Measurements from ENCODE around the gene ZNRF1. TPM values are rescaled to one million over a fixed set of nuclear protein-coding genes. Genes with fewer than 3 reads are reported as not detected.

The ZNRF1 gene
- total RNA-seq, 1 donor from 2014 or later: 19.5 TPM

DNA sequence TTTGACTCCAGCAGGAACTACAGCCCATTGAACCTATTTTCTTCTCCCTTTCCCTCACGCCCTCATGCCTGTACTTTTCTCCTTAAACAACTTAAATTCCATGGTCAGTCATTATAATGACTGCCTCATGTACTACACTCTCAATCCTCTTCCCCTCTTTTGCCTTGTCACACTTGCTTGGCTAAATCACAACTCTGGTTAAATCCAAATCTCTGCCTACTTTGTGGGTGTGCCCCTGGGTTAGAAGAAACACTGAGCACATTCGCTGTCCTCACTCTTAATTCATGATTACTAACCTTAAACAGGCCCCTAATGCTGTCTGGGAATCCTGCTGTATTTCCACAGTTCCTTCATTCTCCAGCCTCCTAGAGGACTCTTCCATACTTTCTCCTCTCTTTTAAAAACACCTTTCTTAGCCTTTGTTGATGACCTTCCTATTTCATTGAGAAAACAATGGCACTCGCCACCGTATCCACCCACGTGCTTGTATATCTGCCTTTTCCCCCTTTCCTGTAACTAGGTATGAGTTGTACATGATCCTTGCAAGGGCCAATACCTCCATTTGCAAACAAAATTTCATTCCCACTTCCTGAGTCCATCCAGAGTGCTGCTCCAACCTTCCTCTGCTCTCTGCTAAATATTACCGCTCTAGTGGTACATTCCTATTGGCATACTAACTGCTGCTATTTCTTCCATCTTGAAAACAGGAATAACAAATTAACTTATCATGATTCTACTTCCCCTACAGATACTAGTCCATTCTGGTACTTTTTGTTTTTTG lies 28.9 kb downstream of the ZNRF1 start:
- no peak for DNase-seq

DNA sequence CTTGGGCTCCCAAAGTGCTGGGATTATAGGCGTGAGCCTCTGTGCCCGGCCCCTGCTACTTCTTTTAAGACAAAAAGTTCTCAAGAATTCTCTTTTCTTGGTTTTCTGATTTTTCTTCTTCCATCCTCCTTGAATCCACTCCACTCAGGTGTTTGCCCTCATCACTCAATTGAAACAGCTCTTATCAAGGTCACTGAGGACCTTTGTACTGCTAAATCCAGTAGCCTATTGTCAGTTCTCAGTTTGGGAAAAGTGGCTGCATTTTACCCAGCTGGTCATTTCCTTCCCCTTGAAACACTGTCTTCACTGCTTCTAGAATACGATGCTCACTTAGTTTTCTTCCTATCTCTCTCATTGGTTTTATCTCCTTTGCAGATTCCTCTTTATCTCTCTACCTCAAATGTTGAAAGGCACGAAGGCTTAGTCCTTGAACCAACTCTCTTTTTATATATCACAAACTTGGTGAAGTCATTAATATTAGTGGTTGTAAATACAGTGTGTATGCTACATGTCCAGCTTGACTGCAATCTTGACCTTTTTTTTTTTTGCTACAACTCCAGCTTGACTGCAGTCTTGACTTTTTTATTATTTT lies 29.8 kb downstream of the ZNRF1 start:
- no peak for DNase-seq

DNA sequence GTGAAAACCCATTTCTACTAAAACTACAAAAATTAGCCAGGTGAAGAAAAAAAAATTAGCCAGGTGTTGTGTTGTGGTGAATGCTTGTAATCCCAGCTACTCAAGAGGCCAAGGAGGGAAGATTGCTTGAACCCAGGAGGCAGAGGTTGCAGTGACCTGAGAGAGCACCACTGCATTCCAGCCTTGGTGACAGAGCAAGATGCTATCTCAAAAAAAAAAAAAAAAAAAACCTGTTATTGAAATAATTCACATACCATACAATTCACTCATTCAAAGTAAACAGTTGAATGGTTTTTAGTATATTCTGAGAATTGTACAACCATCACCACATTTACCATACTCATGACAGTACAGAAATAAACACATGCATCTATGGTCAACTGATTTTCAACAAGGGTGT lies 31.0 kb downstream of the ZNRF1 start:
- no peak for DNase-seq

DNA sequence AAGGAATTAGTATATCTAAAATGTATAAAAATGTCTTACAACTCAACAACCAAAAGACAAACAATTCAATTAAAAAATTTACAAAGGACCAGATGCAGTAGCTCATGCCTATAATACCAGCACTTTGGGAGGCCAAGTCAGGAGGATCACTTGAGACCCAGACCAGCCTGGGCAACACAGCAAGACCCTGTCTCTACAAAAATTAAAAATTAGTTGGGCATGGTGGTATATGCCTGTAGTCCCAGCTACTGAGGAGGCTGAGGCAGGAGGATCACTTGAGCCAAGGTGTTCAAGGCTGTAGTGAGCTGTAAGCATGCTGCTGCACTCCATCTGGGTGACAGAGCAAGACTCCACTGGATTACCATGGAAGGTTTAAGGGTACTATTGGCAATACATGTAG lies 33.8 kb downstream of the ZNRF1 start:
- DNase-seq: no peak

DNA sequence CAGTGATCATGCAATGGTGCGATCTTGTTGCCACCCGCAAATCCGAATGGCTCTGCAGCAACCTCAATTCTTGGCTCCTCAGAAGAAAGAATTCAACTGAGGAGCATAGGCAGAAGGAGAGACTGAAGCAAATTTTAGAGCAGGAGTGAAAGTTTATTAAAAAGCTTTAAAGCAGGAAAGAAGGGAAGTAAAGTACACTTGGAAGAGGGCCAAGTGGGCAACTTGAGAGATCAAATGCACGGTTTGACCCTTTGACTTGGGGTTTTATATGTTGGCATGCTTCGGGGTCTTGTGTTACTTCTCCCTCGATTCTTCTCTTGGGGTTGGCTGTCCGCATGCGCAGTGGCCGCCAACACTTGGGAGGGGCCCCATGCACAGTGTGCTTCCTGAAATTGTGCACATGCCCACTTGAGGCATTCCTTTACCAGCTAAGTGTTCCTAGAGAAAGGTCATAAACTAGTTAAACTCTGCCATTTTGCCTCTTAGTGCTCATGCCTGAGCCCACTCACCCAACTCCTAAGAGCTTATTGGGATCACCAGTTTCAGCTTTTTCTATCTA lies 36.7 kb downstream of the ZNRF1 start:
- no peak for DNase-seq

DNA sequence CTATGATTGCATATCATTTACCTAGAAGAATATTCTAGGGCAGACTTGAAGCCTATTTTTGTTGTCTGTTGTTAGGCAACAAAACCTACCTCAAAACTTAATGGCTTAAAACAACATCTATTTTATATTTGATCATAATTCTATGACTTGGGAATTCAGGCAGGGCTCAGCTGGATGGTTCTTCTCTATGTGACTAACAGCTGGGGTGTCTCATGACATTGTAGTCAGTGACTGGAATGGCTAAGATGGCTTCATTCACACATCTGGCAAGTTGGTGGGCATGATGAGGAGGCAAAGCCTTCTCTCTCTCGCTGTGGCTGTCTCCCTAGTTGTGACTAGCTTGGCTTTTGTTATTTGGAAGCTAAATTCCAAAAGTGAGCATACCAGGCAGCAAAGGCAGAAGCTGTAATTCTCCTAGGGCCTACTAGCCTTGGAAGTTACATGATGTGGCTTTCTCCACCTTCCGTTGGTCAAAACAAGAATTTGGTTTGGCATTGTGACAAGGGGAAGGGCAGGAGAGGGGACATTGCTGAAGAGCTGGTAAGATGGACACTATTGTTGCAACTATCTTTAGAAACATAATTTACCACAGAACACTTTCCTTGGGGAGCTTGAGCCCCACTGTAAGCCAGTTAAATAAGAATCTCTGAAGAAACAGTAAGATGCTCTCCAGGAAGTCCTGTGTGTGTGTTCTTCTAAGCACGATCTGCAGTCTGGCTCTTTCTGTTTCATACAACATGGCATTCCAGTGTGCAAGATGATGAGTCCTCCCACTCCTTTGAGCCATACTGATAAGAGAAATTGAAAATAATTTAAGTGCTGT lies 39.4 kb downstream of the ZNRF1 start:
- no peak for DNase-seq

DNA sequence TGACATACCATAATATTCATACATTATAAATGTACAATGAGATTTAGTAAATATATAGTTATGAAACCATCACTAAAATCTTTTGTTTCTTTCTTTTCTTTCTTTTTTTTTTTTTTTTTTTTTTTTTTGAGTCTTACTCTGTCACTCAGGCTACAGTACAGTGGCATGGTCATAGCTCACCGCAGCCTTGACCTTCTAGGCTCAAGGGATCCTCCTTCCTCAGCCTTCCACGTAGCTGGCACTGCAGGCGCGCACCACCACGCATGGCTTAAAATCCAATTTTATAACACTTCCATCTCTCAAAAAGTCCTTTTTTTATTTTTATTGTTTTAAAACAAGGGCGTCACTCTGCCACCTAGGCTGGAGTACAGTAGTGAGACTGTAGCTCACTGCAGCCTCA lies 41.1 kb downstream of the ZNRF1 start:
- DNase-seq: no peak

DNA sequence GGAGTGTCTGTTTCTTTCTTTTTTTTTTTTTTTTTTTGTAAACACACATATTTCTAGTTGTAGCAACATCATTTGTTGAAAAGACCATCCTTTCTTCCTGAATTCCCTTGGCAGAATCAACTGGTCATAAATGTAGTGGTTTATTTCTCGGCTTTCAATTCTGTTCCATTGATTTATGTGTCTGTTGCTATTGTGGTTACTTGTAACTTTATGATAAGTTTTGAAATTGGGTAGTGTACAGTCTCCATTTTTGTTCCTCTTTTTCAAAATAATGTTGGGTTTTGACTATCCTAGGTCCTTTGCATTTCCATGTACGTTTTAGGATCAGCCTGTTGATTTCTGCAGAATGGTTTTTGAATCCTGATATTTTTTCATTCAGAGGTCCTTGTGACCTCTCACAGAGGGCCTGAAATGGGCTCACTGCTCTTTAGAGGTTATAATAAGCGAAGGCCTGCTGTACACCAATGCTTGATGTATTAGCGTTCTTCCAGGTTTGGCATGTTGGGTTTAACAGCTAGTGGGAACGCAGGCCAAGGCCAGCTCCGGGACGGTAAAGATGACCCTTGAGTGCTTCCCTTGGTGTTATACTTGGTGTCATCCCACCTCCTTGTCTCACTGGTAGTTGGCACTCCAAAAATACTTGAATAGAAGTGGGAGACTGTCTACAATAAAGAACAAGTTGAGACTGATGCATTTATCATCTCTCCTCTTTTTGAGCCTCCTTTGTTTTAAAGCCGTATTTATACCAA lies 43.8 kb downstream of the ZNRF1 start:
- no peak for DNase-seq

DNA sequence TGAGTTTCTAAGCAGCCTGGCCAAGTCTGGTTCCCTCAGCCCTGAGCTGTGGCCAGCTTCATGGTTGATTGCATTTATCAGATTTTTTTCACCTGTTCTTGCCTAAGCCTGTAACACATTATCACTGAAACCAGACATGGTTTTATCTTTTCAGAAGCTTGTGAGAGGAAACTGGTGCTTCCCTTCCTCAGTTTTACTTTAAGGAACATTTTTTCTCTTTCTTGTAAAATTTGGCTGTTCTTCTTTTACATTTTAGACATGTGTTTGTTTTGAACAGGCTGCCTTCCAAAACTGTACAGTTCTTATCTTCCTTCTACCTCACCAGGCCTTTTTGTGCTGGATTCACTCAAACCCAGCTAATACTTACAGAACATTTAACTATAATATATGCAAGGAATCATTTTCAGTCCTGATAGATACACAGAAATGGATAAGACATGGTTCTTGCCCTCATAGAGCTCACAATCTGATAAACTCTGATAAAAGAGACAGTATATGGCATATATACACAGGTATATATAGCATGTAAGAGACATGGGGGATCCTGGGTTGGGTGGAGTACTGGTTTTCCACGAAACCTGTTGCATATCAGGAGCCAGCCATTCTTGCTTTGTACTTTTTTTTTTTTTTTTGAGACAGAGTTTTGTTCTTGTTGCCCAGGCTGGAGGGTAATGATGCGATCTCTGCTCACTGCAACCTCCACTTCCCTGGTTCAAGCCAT lies 44.5 kb downstream of the ZNRF1 start:
- no peak for DNase-seq

DNA sequence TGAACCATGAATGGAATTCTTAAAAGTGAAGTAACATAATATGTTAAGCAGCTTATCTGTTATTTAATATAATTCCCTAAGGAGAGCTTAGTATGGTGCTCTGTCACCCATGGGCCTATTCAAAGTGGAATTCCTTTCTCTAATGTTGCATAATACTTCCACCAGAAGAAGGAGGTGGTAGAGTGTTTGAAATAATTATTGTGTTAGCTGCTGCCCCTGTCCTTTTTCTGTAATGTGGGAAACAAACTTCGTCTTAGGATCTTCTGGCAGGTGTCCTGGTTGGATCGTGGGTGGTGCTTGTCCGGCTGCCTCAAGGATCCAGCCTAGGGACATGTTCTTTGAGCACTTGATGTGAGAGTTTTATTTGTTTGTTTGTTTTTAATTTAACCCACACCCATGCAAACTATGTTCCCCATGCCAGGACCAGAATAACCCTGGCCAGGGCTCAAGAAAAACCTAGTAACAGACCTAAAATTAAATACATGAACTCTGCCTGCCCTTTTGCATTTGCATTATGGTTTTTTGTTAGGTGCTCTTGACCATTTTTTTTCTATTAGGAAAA lies 46.1 kb downstream of the ZNRF1 start:
- DNase-seq: no peak

DNA sequence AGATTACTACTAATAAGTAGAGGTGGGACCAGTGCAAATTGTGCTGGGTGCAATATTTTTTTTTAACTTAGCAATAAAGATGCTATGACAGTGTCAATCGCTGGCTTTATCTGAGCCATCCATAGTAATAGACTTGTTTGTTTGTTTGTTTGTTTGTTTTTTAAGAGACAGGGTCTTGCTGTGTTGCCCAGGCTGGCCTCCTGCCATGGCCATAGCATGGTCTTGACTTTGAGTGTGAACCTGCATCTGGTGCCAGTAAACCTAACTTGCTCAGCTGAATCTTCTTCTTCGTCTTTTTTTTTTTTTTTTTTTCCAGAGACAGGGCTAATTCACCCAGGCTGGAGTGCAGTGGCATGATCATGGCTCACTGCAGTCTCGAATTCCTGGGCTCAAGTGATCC lies 46.6 kb downstream of the ZNRF1 start:
- DNase-seq: no peak

DNA sequence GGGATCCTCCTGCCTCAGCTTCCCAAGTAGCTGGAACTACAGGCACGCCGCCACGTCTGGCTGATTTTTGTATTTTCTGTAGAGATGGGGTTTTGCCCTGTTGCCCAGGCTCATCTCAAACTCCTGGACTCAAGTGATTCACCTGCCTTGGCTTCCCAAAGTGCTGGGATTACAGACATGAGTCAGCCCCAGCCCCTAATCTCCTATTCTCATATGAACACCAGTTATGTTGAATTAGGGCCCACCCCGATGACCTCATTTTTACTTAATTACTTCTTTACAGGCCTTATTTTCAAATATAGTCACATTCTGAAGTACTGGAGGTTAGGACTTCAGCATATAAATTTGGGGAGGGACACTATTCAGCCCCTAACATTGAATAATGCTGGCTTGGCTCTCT lies 49.2 kb downstream of the ZNRF1 start:
- DNase-seq: no peak

DNA sequence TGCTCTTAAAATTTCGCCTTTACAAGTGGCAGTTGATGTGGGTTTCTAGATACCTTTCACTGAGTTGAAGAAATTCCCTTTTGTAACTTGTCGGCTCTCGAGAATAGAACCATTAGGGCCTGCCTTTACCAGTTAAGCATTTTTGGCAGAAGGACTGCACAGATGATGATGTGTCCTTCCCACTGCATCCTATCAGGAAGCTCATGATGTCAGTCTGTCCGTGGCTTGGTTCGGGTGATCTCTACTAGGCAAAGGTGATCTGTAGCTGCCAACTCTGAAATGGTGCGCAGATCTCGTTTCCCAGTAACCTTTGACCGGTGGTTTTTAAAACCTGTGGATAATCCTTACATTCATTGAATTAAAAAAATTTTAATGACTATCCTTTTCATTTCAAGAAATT lies 49.7 kb downstream of the ZNRF1 start:
- no peak for DNase-seq

DNA sequence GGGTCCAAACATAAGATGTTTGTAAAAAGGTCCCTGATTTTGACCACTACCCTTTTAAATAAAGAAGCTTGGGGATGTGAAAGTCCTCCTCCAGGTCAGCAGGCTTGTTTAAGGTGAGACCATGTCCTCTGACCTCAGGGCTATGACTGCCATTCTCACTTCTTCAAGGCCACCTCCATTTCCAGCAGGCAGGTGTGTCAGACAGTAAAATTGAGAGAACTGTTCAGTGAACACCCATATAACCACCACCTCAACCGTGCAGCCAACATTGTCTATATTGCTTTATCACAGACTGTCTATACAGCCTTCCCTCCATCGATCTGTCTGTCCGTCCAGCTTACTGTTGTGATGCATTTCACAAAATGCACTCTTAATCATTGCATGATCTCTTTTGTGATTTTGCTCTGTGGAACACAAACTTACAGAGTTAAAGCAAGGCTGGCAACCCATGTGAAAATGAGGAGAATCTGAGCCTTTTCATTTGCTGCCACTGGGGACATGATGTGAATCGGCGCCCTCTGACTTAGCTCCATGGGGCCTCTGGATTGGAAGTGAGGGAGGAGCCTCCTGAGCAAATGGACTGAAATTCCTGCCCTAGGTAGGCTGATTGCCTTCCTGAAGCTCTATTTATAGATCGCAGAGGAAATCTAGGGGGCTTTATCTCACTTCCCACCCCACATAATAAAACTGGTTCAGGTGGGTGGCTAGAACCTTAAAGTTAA lies 53.8 kb downstream of the ZNRF1 start:
- no peak for DNase-seq

DNA sequence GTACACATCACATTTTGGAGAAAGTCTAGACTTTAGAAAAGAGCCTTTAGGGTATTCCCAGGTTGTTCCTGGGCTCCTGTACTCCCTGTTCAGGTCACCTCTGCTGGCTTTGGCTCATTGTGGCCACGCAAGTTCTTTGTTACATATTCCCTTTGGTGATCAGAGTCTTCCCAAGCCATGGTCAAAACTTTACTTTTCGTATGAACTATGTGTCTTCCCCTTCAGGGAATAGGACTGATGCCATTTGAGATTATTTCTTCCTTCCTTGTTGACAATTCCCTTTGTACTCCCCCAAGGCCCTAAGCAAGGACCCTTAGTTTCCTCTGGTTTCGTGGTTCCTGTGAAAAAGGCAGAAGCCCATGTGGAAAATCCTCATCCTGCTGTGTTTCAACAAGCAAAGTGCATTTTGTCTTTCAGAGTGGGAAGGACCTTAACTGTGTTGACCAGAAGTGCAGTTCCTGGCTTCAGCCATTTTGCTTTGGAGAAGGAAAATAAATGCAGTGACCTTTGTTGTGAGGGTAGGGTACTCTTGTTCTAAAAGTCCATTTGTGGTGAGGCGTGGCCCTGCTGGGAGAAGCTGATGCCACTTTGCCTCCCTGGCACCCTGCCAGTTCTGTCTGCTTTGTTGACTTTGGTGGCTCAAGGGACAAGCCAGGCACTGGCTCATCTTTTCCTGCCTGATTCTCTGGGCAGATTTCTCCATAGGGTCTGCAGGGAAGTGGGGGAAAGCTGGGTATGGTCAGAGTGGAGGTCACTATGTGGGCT lies 55.1 kb downstream of the ZNRF1 start:
- DNase-seq: no peak

DNA sequence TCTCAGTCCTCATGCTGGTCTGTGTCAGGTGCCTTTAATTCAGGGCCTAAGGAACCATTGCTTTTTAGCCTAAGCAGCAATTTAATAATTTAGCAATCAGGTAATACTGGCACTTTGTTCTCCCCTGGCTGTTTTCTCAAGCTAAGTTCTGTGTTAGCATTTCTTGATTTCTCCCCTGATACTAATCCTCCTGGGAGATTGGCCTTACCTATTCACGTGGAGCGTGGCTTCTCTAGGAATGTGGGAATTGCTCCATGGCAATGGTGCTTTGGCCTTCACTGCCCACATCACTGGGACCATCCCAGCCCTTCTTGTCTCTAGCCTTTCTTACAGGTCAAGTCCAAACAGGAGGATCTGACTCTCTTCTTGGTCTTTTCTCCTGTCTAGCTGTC lies 55.7 kb downstream of the ZNRF1 start:
- DNase-seq: no peak

DNA sequence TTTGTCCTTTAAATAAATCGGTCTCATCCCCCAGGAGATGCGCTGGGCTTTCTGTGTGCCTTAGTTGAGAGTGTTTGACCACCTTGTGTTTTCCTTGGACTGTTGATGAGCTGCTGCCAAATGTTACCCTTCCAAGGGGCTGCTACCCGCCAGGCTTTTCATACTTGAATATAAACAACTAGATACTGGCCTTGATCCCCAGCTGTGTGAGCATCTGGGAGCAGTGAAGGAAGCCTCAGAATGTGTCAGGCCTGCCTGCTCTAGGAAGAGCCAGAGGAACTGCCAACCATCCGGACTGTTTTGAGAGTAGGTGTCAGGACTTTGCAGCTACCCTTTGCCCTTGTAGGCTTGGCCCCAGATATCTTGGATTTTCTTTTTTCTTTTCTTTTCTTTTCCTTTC lies 60.0 kb downstream of the ZNRF1 start:
- DNase-seq: no peak

DNA sequence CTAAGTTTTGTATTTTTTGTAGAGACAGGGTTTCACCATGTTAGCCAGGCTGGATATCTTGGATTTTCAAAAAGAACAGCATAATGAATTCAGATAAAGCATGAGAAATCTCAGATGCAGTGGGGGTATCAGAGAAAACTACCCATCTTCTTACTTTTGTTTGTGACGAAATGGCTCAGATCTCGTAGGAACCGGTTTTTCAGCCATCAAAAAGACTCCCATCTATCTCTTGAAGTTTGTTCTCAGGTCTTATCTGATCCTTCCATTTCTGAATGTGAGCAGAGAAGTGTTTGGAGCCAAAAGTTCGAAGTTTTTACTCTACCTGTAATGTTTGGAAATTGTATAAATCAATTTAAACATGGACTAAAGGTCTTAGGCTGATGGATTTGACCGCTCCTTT lies 60.6 kb downstream of the ZNRF1 start:
- no peak for DNase-seq

DNA sequence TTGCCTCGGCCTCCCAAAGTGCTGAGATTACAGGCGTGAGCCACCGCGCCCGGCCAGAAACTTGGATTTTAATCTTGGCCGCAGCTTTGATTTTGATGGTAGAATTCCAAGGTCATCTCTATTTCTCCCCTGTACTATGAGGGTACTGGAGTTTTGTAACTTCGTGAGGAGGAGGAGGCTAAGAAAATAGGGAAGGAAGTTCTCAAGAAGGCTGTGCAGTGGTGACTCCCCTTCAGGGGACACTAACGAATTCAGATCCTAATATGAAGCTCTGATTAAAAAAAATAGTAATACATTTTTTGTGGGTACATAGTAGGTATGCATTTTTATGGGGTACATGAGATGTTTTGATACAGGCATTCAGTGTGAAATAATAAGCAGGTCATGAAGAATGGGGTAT lies 61.9 kb downstream of the ZNRF1 start:
- DNase-seq: no peak

DNA sequence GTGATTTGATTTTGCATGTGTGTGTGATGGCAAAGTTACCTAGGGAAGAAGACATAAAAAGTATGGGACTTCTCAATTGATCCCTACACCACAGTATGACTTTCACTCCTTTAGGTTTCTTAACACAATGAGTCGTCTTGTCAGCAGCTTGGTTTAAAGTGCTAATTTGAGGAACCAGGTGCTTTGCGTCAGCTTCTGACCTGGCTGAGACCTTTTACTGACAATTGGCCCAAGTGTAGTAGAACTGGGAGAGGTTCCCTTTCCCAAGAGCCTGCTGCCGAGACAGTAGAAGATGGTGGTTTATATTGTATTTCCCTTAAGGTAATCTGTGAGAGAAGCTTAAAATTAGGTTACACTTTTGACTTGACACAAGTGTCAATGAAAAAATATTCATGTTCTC lies 62.8 kb downstream of the ZNRF1 start:
- no peak for DNase-seq
